IPS-20b (cell line): ENCODE measurements around the gene KLHDC7B.

Experiments
- H3K27ac ChIP-seq: one replicate; pipeline ENCODE4 v1.5.1; 2013; ENCODE audit warnings: low read length
- H3K27me3 ChIP-seq: 2 replicates; pipeline ENCODE4 v1.6.1; 2013; ENCODE audit warnings: mild to moderate bottlenecking, low read length, inconsistent platforms; ENCODE audit not compliant: insufficient read depth
- H3K36me3 ChIP-seq: 2 replicates; pipeline ENCODE4 v1.6.1; 2013; ENCODE audit warnings: low read depth, mild to moderate bottlenecking, inconsistent platforms, low read length, moderate library complexity; ENCODE audit not compliant: insufficient read depth
- H3K4me1 ChIP-seq: 2 replicates; pipeline ENCODE4 v1.6.1; 2013; ENCODE audit warnings: mild to moderate bottlenecking, control low read depth, inconsistent platforms, low read length, moderate library complexity; ENCODE audit not compliant: insufficient read depth
- H3K4me3 ChIP-seq: 2 replicates; pipeline ENCODE4 v1.5.1; 2013; ENCODE audit warnings: mild to moderate bottlenecking, low read length, inconsistent platforms
- H3K9ac ChIP-seq: 2 replicates; pipeline ENCODE4 v1.6.1; 2013; ENCODE audit warnings: low read depth, mild to moderate bottlenecking, inconsistent platforms, low read length, moderate library complexity
- H3K9me3 ChIP-seq: 2 replicates; pipeline ENCODE4 v1.6.1; 2013; ENCODE audit warnings: mild to moderate bottlenecking, low read depth, low read length, inconsistent platforms; ENCODE audit not compliant: insufficient read depth

KLHDC7B gene

GRCh38 chr22:50546326-50547262 is 895 bp downstream of the KLHDC7B start:
- no peaks in the 10 kb centered on the region; the same call in 1 of the 2 replicates for H3K4me1 ChIP-seq
- H3K27me3 ChIP-seq: peaks cover 26% of the 10 kb centered on the region
- H3K9me3 ChIP-seq: no peaks in the 10 kb centered on the region
- H3K4me3 ChIP-seq: no peak overlapping the region
- no peak overlapping the region for H3K9ac ChIP-seq
- no peak overlapping the region for H3K27ac ChIP-seq
- no peaks in the 10 kb centered on the region for H3K36me3 ChIP-seq

- Histone ChIP-seq H3K4me3 (no peak overlapping the region), H3K27ac (no peak overlapping the region), H3K27me3 (peaks cover 26% of the 10 kb centered on the region)
Measured at GRCh38 chr22:50547263-50547985, 1.7 kb downstream of the KLHDC7B start.

GRCh38 chr22:50548040-50548920 is 2.6 kb downstream of the KLHDC7B start:
- peaks cover 26% of the 10 kb centered on the region for H3K27me3 ChIP-seq
- H3K27ac ChIP-seq: no peak overlapping the region
- H3K9ac ChIP-seq: no peak overlapping the region
- H3K36me3 ChIP-seq: no peaks in the 10 kb centered on the region
- H3K9me3 ChIP-seq: no peaks in the 10 kb centered on the region
- H3K4me1 ChIP-seq: no peaks in the 10 kb centered on the region; the same call in 1 of the 2 replicates
- no peak overlapping the region for H3K4me3 ChIP-seq

More at GRCh38 chr22:50547263-50547985, 1.7 kb downstream of the KLHDC7B start:
- Histone ChIP-seq H3K9me3 (no peaks in the 10 kb centered on the region), H3K4me1 (no peaks in the 10 kb centered on the region; the same call in 1 of the 2 replicates), H3K9ac (no peak overlapping the region), H3K36me3 (no peaks in the 10 kb centered on the region)

- H3K9me3 ChIP-seq: no peaks in the 10 kb centered on the region
- H3K4me1 ChIP-seq: no peaks in the 10 kb centered on the region; the same call in 1 of the 2 replicates
- no peak overlapping the region for H3K27ac ChIP-seq
- H3K4me3 ChIP-seq: no peak overlapping the region
- H3K9ac ChIP-seq: no peak overlapping the region
- peaks cover 18% of the 10 kb centered on the region for H3K27me3 ChIP-seq
- H3K36me3 ChIP-seq: no peaks in the 10 kb centered on the region
Measured at GRCh38 chr22:50548921-50549790, 3.5 kb downstream of the KLHDC7B start.

GRCh38 chr22:50550395-50550794 is 4.7 kb downstream of the KLHDC7B start:
- Histone ChIP-seq H3K27ac (no peak overlapping the region), H3K9ac (no peak overlapping the region), H3K9me3 (no peaks in the 10 kb centered on the region), H3K4me1 (peaks cover 2% of the 10 kb centered on the region; the same call in 1 of the 2 replicates), H3K27me3 (peaks cover 6% of the 10 kb centered on the region; the same call in 1 of the 2 replicates), H3K4me3 (no peak overlapping the region), H3K36me3 (no peaks in the 10 kb centered on the region)

- no peaks in the 10 kb centered on the region for H3K36me3 ChIP-seq
- no peak overlapping the region for H3K9ac ChIP-seq
- no peaks in the 10 kb centered on the region for H3K27me3 ChIP-seq
- no peak overlapping the region for H3K4me3 ChIP-seq
- H3K9me3 ChIP-seq: no peaks in the 10 kb centered on the region
- no peak overlapping the region for H3K27ac ChIP-seq
- peaks cover 2% of the 10 kb centered on the region; the same call in 1 of the 2 replicates for H3K4me1 ChIP-seq
Measured at GRCh38 chr22:50551160-50551752, 5.6 kb downstream of the KLHDC7B start.

- Histone ChIP-seq H3K27me3 (0 out of 2 replicates have a peak, but pooled peaks cover under 1% of the 10 kb centered on the region), H3K36me3 (no peaks in the 10 kb centered on the region), H3K9ac (no peak overlapping the region), H3K4me1 (peaks cover 2% of the 10 kb centered on the region; the same call in 1 of the 2 replicates), H3K27ac (no peak overlapping the region), H3K9me3 (no peaks in the 10 kb centered on the region), H3K4me3 (no peak overlapping the region)
Measured at GRCh38 chr22:50553310-50553709, 7.6 kb downstream of the KLHDC7B start.

GRCh38 chr22:50556703-50557102 is 11.0 kb downstream of the KLHDC7B start:
- no peaks in the 10 kb centered on the region for H3K36me3 ChIP-seq
- H3K9me3 ChIP-seq: no peaks in the 10 kb centered on the region
- no peak overlapping the region for H3K27ac ChIP-seq
- H3K9ac ChIP-seq: no peak overlapping the region
- peaks cover 15% of the 10 kb centered on the region for H3K27me3 ChIP-seq
- peaks cover 2% of the 10 kb centered on the region; the same call in 1 of the 2 replicates for H3K4me1 ChIP-seq
- no peak overlapping the region for H3K4me3 ChIP-seq

- no peak overlapping the region for H3K9ac ChIP-seq
- no peaks in the 10 kb centered on the region for H3K9me3 ChIP-seq
- H3K36me3 ChIP-seq: no peaks in the 10 kb centered on the region
- H3K27ac ChIP-seq: no peak overlapping the region
- no peak overlapping the region for H3K4me3 ChIP-seq
- H3K4me1 ChIP-seq: peaks cover 2% of the 10 kb centered on the region; the same call in 1 of the 2 replicates
- peaks cover 34% of the 10 kb centered on the region for H3K27me3 ChIP-seq
Measured at GRCh38 chr22:50560034-50560433, 14.3 kb downstream of the KLHDC7B start.
